ENCODE results near the gene ITGA11. TPM values are rescaled to one million over a fixed set of nuclear protein-coding genes. Genes with fewer than 3 reads are reported as not detected.

ITGA11 gene
- total RNA-seq, 5 donors from 2014 or later (not counting 1 experiment from before 2014, with no cell fraction given), result 0.07 to 0.95 (median 0.18) TPM; not detected in 2

DNA sequence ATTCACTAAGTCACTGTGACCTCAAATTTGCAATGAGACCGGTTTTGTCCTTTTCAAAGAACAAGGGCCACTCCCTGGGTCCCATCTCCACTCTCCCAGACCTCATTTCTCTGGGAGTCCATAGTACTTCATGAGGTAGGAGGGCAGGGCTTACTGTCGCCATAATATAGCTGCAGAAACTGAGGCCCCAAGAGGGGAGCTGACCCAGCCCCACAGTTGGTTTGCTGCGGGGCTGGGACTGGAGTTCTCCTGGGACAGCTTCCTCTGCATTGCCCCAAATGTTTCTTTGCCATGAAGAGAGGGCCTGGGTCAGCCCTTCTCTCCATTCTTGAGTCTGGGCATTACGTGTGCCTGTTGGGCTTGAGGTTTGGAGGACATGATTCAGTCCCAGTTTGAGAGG, 60.1 kb downstream of the ITGA11 start:
- no peaks in the 10 kb centered on the region for H3K36me3 ChIP-seq (ENCODE audit: control insufficient read depth in 2 of 2, extremely low read depth in 1 of 2, insufficient read depth in 1 of 2, low read length in 1 of 2)
- WGBS (ENCODE audit: insufficient coverage), result 100% methylated on average over 1 of the region's 4 CpGs
- H3K27me3 ChIP-seq (replicated peaks in 1 of 2; ENCODE audit: control insufficient read depth in 2 of 2, extremely low read depth in 1 of 2, insufficient read depth in 2 of 2, low read length in 1 of 2), result peaks cover 0 to 21% of the 10 kb centered on the region in 2 experiments
- POLR2A ChIA-PET, result no interaction called here
- no peak overlapping the region for H3K4me3 Mint-ChIP-seq
- H3K4me1 ChIP-seq (ENCODE audit: control insufficient read depth in 1 of 2, extremely low read depth in 1 of 2, insufficient read depth in 2 of 2, low read length in 2 of 2), result no peaks in the 10 kb centered on the region
- no peaks in the 10 kb centered on the region for H3K9me3 Mint-ChIP-seq
- H3K9me3 ChIP-seq, result no peaks in the 10 kb centered on the region
- ATAC-seq (replicated peaks in 1 of 4), result no peak
- H3K4me1 Mint-ChIP-seq, result no peaks in the 10 kb centered on the region
- H3K36me3 Mint-ChIP-seq, result no peaks in the 10 kb centered on the region
- CTCF ChIA-PET, result no interaction called here
- DNase-seq, result no peak
- peaks cover 11 to 16% of the 10 kb centered on the region in 2 donors for H3K27me3 Mint-ChIP-seq
- H3K27ac ChIP-seq (ENCODE audit: low read length), result no peak overlapping the region
- no peak overlapping the region for H3K4me3 ChIP-seq (ENCODE audit: control insufficient read depth in 1 of 2, extremely low read depth in 1 of 2, low read length in 1 of 2)
- H3K27ac Mint-ChIP-seq, result no peak overlapping the region

DNA sequence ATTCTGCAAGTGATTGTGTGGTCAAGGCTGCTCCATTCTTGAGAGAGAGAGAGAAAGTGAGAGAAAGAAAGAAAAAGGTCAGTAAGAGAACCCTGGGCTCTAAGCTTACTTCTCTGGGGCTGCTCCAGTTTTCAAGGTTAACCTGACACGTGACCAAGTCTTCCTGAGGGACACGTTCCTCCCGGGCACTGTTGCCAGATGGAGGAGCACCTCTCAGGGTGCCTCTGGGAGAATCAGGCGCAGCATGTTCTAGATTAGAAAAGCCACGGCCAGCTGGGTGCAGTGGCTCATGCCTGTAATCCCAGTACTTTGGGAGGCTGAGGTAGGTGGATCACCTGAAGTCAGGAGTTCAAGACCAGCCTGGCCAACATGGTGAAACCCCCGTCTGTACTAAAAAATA, 60.8 kb downstream of the ITGA11 start:
- no peak for ATAC-seq (replicated peaks in 1 of 4)
- H3K4me1 Mint-ChIP-seq, result no peaks in the 10 kb centered on the region
- H3K36me3 ChIP-seq (ENCODE audit: control insufficient read depth in 2 of 2, extremely low read depth in 1 of 2, insufficient read depth in 1 of 2, low read length in 1 of 2), result no peaks in the 10 kb centered on the region
- H3K27me3 Mint-ChIP-seq, result peaks cover 11 to 16% of the 10 kb centered on the region in 2 donors
- ChIA-PET CTCF (no interaction called here), POLR2A (no interaction called here)
- H3K4me1 ChIP-seq (ENCODE audit: control insufficient read depth in 1 of 2, extremely low read depth in 1 of 2, insufficient read depth in 2 of 2, low read length in 2 of 2), result no peaks in the 10 kb centered on the region
- DNase-seq, result no peak
- H3K27me3 ChIP-seq (replicated peaks in 1 of 2; ENCODE audit: control insufficient read depth in 2 of 2, extremely low read depth in 1 of 2, insufficient read depth in 2 of 2, low read length in 1 of 2), result peaks cover 0 to 25% of the 10 kb centered on the region in 2 experiments
- no peak overlapping the region for H3K4me3 ChIP-seq (ENCODE audit: control insufficient read depth in 1 of 2, extremely low read depth in 1 of 2, low read length in 1 of 2)
- H3K4me3 Mint-ChIP-seq, result no peak overlapping the region
- H3K9me3 ChIP-seq, result no peaks in the 10 kb centered on the region
- H3K27ac Mint-ChIP-seq, result no peak overlapping the region
- H3K36me3 Mint-ChIP-seq, result no peaks in the 10 kb centered on the region
- H3K27ac ChIP-seq (ENCODE audit: low read length), result no peak overlapping the region
- WGBS (ENCODE audit: insufficient coverage), result 80% methylated on average over 5 of the region's 6 CpGs
- H3K9me3 Mint-ChIP-seq, result no peaks in the 10 kb centered on the region

DNA sequence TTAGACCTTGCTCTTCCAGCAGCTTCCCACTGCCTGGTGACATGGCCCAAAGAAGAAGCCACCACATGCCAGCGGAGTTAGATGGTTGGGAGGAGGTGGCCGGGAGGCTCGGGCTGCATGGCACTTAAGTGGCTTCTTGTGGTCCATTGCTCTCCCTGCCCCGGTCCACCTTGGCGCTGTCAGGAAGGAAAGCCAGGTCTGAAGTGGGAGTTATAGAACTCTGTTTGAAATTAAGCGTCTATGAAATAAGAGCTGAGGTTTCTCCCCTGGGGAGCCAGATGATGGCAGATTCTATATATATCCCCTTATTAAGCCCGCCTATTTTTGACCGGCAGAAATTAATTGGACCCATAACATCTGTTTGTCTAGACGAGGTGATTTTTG, 61.2 kb downstream of the ITGA11 start:
- H3K4me3 ChIP-seq (ENCODE audit: control insufficient read depth in 1 of 2, extremely low read depth in 1 of 2, low read length in 1 of 2), result no peak overlapping the region
- H3K27ac ChIP-seq (ENCODE audit: low read length), result no peak overlapping the region
- peaks cover 0 to 25% of the 10 kb centered on the region in 2 experiments for H3K27me3 ChIP-seq (replicated peaks in 1 of 2; ENCODE audit: control insufficient read depth in 2 of 2, extremely low read depth in 1 of 2, insufficient read depth in 2 of 2, low read length in 1 of 2)
- ChIA-PET POLR2A (no interaction called here), CTCF (no interaction called here)
- no peaks in the 10 kb centered on the region for H3K9me3 ChIP-seq
- DNase-seq (no peak), ATAC-seq (replicated peaks in 1 of 4) (no peak)
- H3K36me3 ChIP-seq (ENCODE audit: control insufficient read depth in 2 of 2, extremely low read depth in 1 of 2, insufficient read depth in 1 of 2, low read length in 1 of 2), result no peaks in the 10 kb centered on the region
- H3K4me3 Mint-ChIP-seq, result no peak overlapping the region
- 93% methylated on average over 3 of the region's 9 CpGs for WGBS (ENCODE audit: insufficient coverage)
- H3K27ac Mint-ChIP-seq, result no peak overlapping the region
- no peaks in the 10 kb centered on the region for H3K4me1 Mint-ChIP-seq
- peaks cover 11 to 16% of the 10 kb centered on the region in 2 donors for H3K27me3 Mint-ChIP-seq
- H3K36me3 Mint-ChIP-seq, result no peaks in the 10 kb centered on the region
- no peaks in the 10 kb centered on the region for H3K4me1 ChIP-seq (ENCODE audit: control insufficient read depth in 1 of 2, extremely low read depth in 1 of 2, insufficient read depth in 2 of 2, low read length in 2 of 2)
- no peaks in the 10 kb centered on the region for H3K9me3 Mint-ChIP-seq

DNA sequence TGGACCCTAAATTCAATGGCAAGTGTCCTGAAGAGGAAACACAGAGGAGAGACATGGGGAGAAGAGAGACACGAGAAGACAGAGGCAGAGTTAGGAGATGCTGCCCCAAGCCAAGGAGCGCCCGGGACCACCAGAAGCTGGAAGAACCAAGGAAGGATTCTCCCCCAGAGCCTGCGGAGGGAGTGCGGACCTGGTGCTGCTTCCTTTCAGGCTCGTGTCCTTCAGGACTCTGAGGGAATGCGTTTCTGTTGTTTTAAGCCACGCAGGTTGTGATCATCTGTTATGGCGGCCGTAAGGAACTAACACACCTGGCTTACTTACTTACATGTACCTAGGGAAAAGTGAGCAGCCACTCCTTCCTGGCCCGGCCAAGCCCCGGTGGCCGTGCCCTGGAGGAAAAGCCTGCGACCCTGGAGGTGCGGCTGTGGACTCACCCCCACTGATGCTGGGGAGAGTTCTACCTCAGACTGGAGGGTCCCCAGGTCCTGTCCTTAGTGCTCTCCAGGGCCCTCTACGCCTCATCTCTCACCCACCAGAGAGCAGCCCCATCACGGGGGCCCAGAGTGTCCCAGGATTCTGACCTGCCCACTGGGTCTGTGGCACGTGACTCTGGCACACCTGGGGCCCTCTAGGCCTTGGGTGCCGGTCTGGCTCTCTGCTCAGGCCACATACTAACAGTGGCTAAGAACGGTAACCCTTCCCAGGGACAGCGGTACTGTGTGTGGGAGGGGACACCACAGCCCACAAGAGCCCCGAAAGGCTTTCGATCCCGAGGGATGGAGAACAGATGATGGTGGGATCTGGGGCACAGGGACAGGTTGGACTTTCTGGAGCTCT, 61.8 kb downstream of the ITGA11 start:
- Histone ChIP-seq H3K4me1 (ENCODE audit: control insufficient read depth in 1 of 2, extremely low read depth in 1 of 2, insufficient read depth in 2 of 2, low read length in 2 of 2) (peaks cover 0 to 2% of the 10 kb centered on the region in 2 experiments), H3K27ac (ENCODE audit: low read length) (no peak overlapping the region), H3K9me3 (no peaks in the 10 kb centered on the region), H3K4me3 (ENCODE audit: control insufficient read depth in 1 of 2, extremely low read depth in 1 of 2, low read length in 1 of 2) (no peak overlapping the region), H3K27me3 (replicated peaks in 1 of 2; ENCODE audit: control insufficient read depth in 2 of 2, extremely low read depth in 1 of 2, insufficient read depth in 2 of 2, low read length in 1 of 2) (peaks cover 0 to 25% of the 10 kb centered on the region in 2 experiments), H3K36me3 (ENCODE audit: control insufficient read depth in 2 of 2, extremely low read depth in 1 of 2, insufficient read depth in 1 of 2, low read length in 1 of 2) (no peaks in the 10 kb centered on the region)
- H3K9me3 Mint-ChIP-seq, result no peaks in the 10 kb centered on the region
- no peak for ATAC-seq (replicated peaks in 1 of 4)
- 83% methylated on average over 14 of the region's 24 CpGs for WGBS (ENCODE audit: insufficient coverage)
- H3K4me1 Mint-ChIP-seq, result peaks cover 0 to 2% (median 2%) of the 10 kb centered on the region in 3 donors
- no peak overlapping the region for H3K4me3 Mint-ChIP-seq
- H3K27ac Mint-ChIP-seq, result no peak overlapping the region
- no peaks in the 10 kb centered on the region for H3K36me3 Mint-ChIP-seq
- no peak for DNase-seq
- POLR2A ChIA-PET, result no interaction called here
- CTCF ChIA-PET, result no interaction called here
- peaks cover 11 to 16% of the 10 kb centered on the region in 2 donors for H3K27me3 Mint-ChIP-seq

DNA sequence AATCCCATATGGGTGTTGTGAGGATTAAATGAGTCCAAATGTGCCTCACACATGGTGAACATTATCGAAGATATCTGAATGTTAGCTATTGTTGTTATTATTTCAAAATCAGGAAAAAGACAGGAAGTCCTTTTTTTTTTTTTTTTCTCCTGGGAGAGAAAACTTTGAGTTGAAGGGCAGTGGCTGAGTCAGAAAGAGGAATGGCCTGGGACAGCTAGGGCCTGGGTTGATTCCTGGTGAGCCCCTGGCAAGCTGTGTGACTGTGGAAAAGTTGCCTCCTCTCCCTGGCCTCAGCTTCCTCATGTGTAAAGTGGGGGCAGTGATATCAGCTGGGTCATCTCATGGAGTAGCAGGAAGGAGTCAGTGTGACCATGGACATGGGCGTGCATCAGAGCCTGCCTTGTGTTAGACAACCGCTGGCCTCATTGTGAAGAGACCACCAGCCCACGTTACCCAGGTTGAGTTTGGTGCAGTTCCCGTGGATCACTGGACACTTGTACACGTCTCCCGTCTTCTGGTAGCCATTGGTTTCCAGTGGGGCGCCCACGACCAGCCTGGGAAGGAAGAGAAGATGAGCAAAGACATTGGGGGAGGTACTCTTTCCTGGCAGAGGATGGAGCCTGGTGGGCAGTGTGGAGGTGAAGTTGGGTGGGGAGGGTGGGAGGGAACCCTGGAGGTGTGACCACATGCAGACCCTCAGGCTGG, 63.1 kb downstream of the ITGA11 start:
- Histone ChIP-seq H3K9me3 (no peaks in the 10 kb centered on the region), H3K27ac (ENCODE audit: low read length) (no peak overlapping the region), H3K36me3 (ENCODE audit: control insufficient read depth in 2 of 2, extremely low read depth in 1 of 2, insufficient read depth in 1 of 2, low read length in 1 of 2) (no peaks in the 10 kb centered on the region), H3K4me1 (ENCODE audit: control insufficient read depth in 1 of 2, extremely low read depth in 1 of 2, insufficient read depth in 2 of 2, low read length in 2 of 2) (peaks cover 0 to 2% of the 10 kb centered on the region in 2 experiments), H3K4me3 (ENCODE audit: control insufficient read depth in 1 of 2, extremely low read depth in 1 of 2, low read length in 1 of 2) (no peak overlapping the region), H3K27me3 (replicated peaks in 1 of 2; ENCODE audit: control insufficient read depth in 2 of 2, extremely low read depth in 1 of 2, insufficient read depth in 2 of 2, low read length in 1 of 2) (peaks cover 0 to 25% of the 10 kb centered on the region in 2 experiments)
- H3K4me3 Mint-ChIP-seq, result no peak overlapping the region
- CTCF ChIA-PET, result interaction anchor here in 1 of 2 donors (0.7 kb wide), 1 partner anchor 48 kb away, joined by 5 read pairs; no protein-coding TSS in a partner anchor
- H3K4me1 Mint-ChIP-seq, result peaks cover 0 to 5% (median 2%) of the 10 kb centered on the region in 3 donors
- H3K27me3 Mint-ChIP-seq, result peaks cover 11 to 16% of the 10 kb centered on the region in 2 donors
- POLR2A ChIA-PET, result interaction anchor here in 1 of 2 donors (0.5 kb wide), 1 partner anchor 25 kb away, joined by 4 read pairs; no protein-coding TSS in a partner anchor
- H3K36me3 Mint-ChIP-seq, result no peaks in the 10 kb centered on the region
- no peak for ATAC-seq (replicated peaks in 1 of 4)
- DNase-seq, result no peak
- H3K27ac Mint-ChIP-seq, result no peak overlapping the region
- no peaks in the 10 kb centered on the region for H3K9me3 Mint-ChIP-seq
- 84% methylated on average over 9 of the region's 9 CpGs for WGBS (ENCODE audit: insufficient coverage)

DNA sequence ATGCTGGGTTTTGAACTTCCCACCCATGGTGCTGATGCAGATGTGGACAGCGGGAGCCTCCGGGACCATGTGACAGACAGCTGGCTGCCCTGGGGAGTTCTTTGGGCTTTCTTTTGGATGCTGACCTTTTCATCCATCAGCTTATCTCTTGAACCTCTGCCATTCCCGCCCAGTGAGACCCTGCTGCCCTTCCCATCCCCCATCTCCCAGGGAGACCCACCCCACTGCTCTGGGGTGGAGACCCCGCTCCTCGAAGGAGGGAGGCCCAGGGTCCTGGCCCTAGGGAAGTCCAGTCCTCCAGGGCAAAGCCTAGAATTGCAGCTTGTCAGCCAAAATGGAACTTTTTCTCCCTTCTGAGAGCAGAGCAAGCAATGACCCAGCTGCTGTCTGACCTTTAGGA, 64.0 kb downstream of the ITGA11 start:
- H3K4me3 Mint-ChIP-seq, result no peak overlapping the region
- peaks cover 0 to 2% of the 10 kb centered on the region in 2 experiments for H3K4me1 ChIP-seq (ENCODE audit: control insufficient read depth in 1 of 2, extremely low read depth in 1 of 2, insufficient read depth in 2 of 2, low read length in 2 of 2)
- ATAC-seq (replicated peaks in 1 of 4), result no peak
- no peak overlapping the region for H3K4me3 ChIP-seq (ENCODE audit: control insufficient read depth in 1 of 2, extremely low read depth in 1 of 2, low read length in 1 of 2)
- H3K9me3 Mint-ChIP-seq, result no peaks in the 10 kb centered on the region
- no peak overlapping the region for H3K27ac Mint-ChIP-seq
- H3K36me3 Mint-ChIP-seq, result no peaks in the 10 kb centered on the region
- H3K4me1 Mint-ChIP-seq, result peaks cover 0 to 5% (median 2%) of the 10 kb centered on the region in 3 donors
- CTCF ChIA-PET, result no interaction called here
- H3K27ac ChIP-seq (ENCODE audit: low read length), result no peak overlapping the region
- no peak for DNase-seq
- peaks cover 11 to 16% of the 10 kb centered on the region in 2 donors for H3K27me3 Mint-ChIP-seq
- POLR2A ChIA-PET, result no interaction called here
- H3K36me3 ChIP-seq (ENCODE audit: control insufficient read depth in 2 of 2, extremely low read depth in 1 of 2, insufficient read depth in 1 of 2, low read length in 1 of 2), result no peaks in the 10 kb centered on the region
- H3K9me3 ChIP-seq, result no peaks in the 10 kb centered on the region
- WGBS (ENCODE audit: insufficient coverage), result 86% methylated on average over 2 of the region's 5 CpGs
- peaks cover 0 to 25% of the 10 kb centered on the region in 2 experiments for H3K27me3 ChIP-seq (replicated peaks in 1 of 2; ENCODE audit: control insufficient read depth in 2 of 2, extremely low read depth in 1 of 2, insufficient read depth in 2 of 2, low read length in 1 of 2)
